GM18526 (cell line): ENCODE results near the gene SLC16A3.
A peak's percentile ranks its signal among the peaks of the same experiment; 100 is the strongest.

Experiments
- POLR2A ChIP-seq: IDR thresholded peaks from 3 replicates; pipeline ENCODE4 v1.6.1; 2011; ENCODE audit not compliant: insufficient read length; ENCODE audit errors: extremely low read depth

SLC16A3 gene

DNA sequence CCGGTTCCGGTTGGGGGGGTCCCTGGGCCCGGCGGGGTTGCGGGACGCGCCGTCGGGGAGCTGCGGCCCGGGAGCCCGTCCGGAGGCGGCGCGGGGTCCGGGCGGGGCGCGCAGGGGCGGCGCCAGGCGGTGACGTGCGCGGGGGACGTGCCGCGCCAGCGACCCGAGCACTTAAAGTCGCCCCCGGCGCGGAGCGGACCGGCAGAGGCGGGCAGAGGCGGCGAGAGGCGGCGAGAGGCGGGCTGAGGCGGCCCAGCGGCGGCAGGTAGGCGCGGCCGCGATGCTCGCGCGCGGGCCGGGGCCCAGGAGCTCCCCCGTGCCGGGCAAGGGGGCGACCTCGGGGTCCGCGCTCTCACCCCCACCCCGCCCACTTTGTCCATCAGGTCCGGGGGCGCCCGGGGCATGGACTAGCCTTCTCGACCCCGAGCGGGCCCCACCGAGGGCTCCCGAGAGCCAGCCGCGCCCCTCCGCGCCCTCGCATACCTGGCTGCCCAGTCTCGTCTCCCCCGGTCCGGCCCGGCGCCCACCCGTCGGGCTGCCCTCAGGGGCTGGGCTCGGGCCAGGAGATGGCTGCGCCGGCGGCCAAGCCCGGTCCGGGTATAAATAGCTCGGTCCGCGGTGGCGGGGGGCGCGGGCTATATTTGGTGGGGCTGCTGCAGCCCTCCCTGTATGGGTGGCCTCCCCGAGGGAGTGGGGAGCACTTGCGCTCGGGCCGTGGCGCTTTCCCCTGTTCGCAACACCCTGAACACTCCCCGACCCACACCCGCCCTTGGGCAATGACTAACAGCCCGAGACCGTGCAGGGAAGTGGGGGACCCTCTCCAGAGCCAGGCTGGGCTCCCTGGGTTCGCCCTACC lies at the start of gene SLC16A3:
TSS of gene SLC16A3 (plus strand) at position 201 of the 856 bp plus-strand sequence. CDS start 6,967 bp downstream, outside the sequence.
- peak; percentile 94 for TF ChIP-seq POLR2A

DNA sequence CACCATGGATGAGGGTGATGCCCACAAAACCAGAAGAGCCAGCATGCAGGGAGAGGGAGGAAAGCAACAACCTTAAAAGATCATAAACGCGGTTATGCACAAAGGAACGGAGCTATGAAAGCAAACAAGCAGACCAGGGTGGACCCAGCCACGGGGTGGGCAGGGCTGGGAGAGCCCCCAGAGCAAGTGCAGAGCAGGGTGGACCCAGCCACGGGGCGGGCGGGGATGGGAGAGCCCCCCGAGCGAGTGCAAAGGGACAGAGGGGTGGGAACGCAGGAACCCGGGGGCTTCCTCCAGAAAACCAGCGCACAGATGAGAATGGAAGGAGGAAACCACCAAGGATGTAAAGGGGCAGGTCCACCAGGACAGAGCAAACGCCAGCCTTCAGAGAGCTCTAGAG lies 49.4 kb upstream of the SLC16A3 start:
- TF ChIP-seq POLR2A, result no peak

GRCh38 chr17:82179946-82180475 lies 48.8 kb upstream of the SLC16A3 start:
- no peak for TF ChIP-seq POLR2A

DNA sequence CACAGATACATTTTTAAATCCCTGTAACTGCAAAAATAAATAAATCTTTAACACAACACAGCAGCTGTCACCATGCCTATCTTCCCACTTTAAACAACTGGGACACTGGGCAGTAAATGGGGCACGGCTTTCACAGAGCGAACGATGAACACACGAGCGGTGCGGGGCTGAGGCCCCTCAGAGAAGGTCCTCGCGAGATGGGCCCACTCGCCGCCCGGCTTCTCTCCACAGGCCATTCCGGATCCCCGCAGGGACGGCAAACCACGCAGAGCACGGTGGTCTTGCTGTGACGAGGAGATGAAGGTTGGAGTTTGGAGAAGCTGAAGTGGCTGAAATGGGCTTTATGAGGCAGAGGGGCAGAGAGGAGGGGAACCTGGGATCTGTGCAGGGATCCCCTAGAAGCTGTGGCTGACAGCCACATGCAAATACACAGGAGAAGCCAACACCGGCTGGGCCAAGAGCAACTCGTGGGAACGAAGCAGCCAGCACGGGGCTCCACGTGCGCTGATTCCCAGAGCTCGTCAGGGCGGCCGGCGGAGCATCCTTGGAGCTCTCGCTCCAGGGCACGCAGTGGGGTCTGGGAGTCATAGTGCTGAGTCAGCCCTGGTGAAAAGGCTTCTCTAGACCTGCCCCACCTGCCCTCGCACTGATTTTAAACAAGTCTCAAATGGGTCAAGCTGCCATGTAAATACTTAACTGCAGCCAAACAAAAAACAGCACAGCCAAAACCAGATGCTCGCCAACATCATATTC lies 47.9 kb upstream of the SLC16A3 start:
- no peak for TF ChIP-seq POLR2A

DNA sequence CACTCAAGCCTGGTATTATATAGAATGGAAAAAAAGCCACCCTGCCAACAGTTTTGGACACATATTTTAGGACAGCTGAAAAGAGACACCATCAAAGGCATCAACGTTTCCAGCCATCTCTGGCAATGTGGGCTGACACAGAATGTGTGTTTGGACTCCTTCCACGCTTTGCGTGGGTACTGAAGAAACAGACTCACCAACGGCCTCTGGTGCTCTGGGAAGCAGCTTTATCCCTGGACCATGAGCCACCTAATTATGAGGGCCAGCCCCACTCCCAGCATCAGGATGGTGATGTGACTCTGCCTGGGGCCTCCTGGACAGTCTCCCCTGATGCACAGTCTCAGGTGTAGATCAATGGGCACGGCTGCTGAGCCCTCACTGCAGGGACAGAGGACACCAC lies 44.1 kb upstream of the SLC16A3 start:
- no peak for TF ChIP-seq POLR2A

GRCh38 chr17:82186221-82186620 lies 42.6 kb upstream of the SLC16A3 start:
- no peak for TF ChIP-seq POLR2A

GRCh38 chr17:82187500-82187899 lies 41.3 kb upstream of the SLC16A3 start:
- TF ChIP-seq POLR2A, result no peak

DNA sequence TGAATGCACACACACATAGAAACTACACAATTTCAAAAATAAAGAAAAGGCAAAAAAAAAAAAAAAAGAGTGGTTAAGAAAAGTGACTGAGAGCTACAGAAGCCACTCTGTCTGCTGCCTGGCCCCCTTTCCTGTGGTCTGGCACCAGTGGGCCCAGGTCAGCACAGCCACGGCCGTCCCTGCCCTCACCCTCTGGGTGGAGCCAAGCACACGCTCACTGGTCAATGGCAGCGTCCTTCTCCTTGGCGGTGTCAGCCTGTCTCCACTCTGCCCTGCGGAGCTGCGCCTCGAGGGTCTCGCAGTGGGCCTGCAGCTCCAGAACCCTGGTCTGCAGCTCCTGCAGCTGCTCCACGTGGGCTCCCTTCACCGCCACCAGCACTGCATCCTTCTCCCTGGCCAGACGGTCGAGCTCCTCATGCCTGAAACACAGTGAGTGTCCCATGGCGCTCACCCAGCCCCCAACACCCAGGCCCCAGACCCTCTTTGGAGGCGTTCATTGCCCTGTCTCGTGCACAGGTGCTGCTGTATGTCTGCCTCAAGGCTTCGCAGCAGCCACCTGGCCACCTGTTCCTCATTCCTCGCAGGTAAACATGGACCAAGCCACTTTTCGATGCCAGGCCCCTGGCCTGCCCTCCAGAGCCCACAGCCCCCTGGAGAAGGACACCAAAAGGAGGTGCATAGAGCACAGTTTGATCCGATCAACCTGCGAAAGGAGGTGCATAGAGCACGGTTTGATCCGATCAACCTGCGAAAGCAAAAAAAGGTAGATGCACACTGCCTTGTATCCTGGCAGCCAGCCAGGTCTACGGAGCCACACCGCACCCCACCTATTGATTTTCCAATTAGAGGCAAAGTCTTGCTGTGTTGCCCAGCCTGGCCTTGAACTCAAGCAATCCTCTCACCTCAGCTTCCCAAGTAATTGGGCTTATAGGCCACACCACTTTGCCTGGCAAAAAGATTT lies 40.6 kb upstream of the SLC16A3 start:
- no peak for TF ChIP-seq POLR2A

DNA sequence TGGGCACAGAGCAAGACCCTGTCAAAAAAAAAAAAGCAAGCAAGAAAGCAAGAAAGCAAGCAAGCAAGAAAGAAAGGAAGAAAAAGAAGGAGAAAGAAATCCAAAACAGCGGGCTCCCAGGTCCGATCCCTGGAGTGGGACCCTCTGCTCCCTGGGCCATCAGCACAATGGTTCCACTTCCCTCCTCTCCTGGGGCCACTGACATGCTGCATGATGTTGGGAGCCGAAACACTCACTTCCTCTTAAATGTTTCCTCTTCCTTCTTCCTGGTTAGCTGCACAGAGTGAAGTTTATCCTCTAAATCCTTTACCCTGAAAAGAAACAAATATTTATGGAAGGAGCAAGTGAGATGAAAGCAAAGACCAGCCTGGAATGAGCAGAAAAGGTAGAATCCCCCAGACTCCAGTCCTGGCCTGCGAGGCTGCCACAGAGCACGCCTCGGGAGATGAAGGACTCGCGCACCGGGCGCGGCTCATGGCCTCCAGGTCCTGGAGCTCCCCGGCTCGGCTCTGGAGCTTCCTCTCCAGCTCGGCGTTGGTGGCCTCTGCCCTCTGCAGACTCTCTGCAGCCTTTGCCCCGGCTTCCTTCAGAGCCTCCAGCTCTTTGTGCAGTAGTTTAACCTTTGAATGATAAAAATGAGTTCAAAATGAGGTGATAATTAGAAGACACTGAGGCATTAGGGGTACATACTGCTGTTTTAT lies 35.2 kb upstream of the SLC16A3 start:
- TF ChIP-seq POLR2A, result no peak

- no peak for TF ChIP-seq POLR2A
Observed at GRCh38 chr17:82194765-82195164, 34.1 kb upstream of the SLC16A3 start.

GRCh38 chr17:82195675-82196672 lies 32.9 kb upstream of the SLC16A3 start:
- no peak for TF ChIP-seq POLR2A

DNA sequence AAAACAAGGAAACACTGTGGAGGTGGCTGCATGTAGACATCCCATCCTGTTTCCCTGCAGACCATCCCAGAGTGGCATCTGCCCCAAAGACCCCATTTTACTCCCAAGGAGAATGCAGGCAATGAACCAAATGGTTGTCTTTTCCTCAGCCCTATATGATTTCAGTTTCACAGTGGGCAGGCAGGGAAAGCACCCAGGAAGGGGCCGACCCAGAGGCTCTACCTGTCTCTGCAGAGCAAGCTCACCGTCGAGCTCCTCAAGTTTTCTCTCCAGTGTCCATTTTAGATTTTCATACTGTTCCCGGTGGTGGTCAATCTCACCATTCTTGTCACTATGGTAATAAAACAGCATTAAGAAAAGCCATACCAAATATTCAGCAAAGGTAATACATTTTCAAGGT lies 30.8 kb upstream of the SLC16A3 start:
- no peak for TF ChIP-seq POLR2A

GRCh38 chr17:82199496-82199895 lies 29.3 kb upstream of the SLC16A3 start:
- TF ChIP-seq POLR2A, result no peak
